Astrocyte (in vitro differentiated cells and primary cell): ENCODE data around the gene MCF2L. TPM values are rescaled to one million over a fixed set of nuclear protein-coding genes. Genes with fewer than 3 reads are reported as not detected.

ENCODE experiments used
- DNase-seq: peaks from one replicate; pipeline ENCODE4 v3.0.0-alpha.2; 2010; ENCODE audit warnings: low read depth
- FAIRE-seq: peaks from 2 replicates; lab custom pipeline; 2011; peaks lifted over from hg19 to GRCh38; lab: Jason Lieb, UNC
- H2AFZ ChIP-seq: 2 replicates; pipeline ENCODE4 v1.6.0; 2012; ENCODE audit warnings: low read depth, low read length, inconsistent platforms
- H3K27ac ChIP-seq: 2 replicates; pipeline ENCODE4 v1.5.1; 2011; ENCODE audit warnings: low read depth, low read length, inconsistent platforms
- H3K27me3 ChIP-seq: 2 replicates; pipeline ENCODE4 v1.6.0; 2011; ENCODE audit warnings: low read length, inconsistent platforms; ENCODE audit not compliant: insufficient read depth
- H3K36me3 ChIP-seq: 2 replicates; pipeline ENCODE4 v1.5.1; 2011; ENCODE audit warnings: low read length, inconsistent platforms; ENCODE audit not compliant: insufficient read depth
- H3K4me1 ChIP-seq: 2 replicates; pipeline ENCODE4 v1.5.1; 2011; ENCODE audit warnings: low read length, inconsistent platforms; ENCODE audit not compliant: insufficient read depth
- H3K4me2 ChIP-seq: 2 replicates; pipeline ENCODE4 v1.6.0; 2012; ENCODE audit warnings: low read length, inconsistent platforms
- H3K4me3 ChIP-seq: 2 replicates; pipeline ENCODE4 v1.5.1; 2011; ENCODE audit warnings: low read depth, mild to moderate bottlenecking, low read length, inconsistent platforms; ENCODE audit not compliant: insufficient read depth
- H3K79me2 ChIP-seq: 2 replicates; pipeline ENCODE4 v1.6.0; 2012; ENCODE audit warnings: mild to moderate bottlenecking, low read length, inconsistent platforms; ENCODE audit not compliant: insufficient read depth
- H3K9ac ChIP-seq: 2 replicates; pipeline ENCODE4 v1.6.0; 2012; ENCODE audit warnings: mild to moderate bottlenecking, low read length, inconsistent platforms
- H3K9me3 ChIP-seq: 2 replicates; pipeline ENCODE4 v1.5.1; 2012; ENCODE audit warnings: low read depth, mild to moderate bottlenecking, low read length, inconsistent platforms; ENCODE audit not compliant: insufficient read depth
- H4K20me1 ChIP-seq: 2 replicates; pipeline ENCODE4 v1.6.0; 2012; ENCODE audit warnings: low read length, inconsistent platforms; ENCODE audit not compliant: insufficient read depth
- H3K27ac Mint-ChIP-seq: one replicate; pipeline ENCODE4 v1.8.0; 2021; ENCODE audit warnings: mild to moderate bottlenecking, mixed read lengths; ENCODE audit not compliant: unreplicated experiment
- H3K27me3 Mint-ChIP-seq: one replicate; pipeline ENCODE4 v1.8.0; 2021; ENCODE audit warnings: low read depth, mixed read lengths; ENCODE audit not compliant: unreplicated experiment
- H3K36me3 Mint-ChIP-seq: one replicate; pipeline ENCODE4 v1.8.0; 2021; ENCODE audit warnings: low read depth, mixed read lengths; ENCODE audit not compliant: unreplicated experiment
- H3K4me1 Mint-ChIP-seq: one replicate; pipeline ENCODE4 v1.8.0; 2021; ENCODE audit warnings: low read depth, mixed read lengths; ENCODE audit not compliant: unreplicated experiment
- H3K4me3 Mint-ChIP-seq: one replicate; pipeline ENCODE4 v1.8.0; 2021; ENCODE audit warnings: mild to moderate bottlenecking, moderate library complexity, mixed read lengths; ENCODE audit not compliant: unreplicated experiment
- H3K9me3 Mint-ChIP-seq: one replicate; pipeline ENCODE4 v1.8.0; 2021; ENCODE audit warnings: mild to moderate bottlenecking, mixed read lengths; ENCODE audit not compliant: unreplicated experiment
- CTCF ChIP-seq: IDR thresholded peaks from 2 replicates; pipeline ENCODE4 v1.5.1; 2011; ENCODE audit warnings: low read depth, mild to moderate bottlenecking, inconsistent platforms, low read length, moderate library complexity; ENCODE audit not compliant: insufficient read depth
- EZH2 ChIP-seq: IDR thresholded peaks from 2 replicates; pipeline ENCODE4 v1.6.1; 2012; ENCODE audit warnings: mild to moderate bottlenecking, low read length, inconsistent platforms; ENCODE audit not compliant: insufficient read depth
- total RNA-seq: library from RNA; stranded (reverse); gene quantifications from 2 replicates; pipeline ENCODE4 v1.2.1, GENCODE V29; 2021

Gene MCF2L
- total RNA-seq, 1 donor from 2014 or later, result 3.4 TPM

- H3K27ac Mint-ChIP-seq, result no peak overlapping the region
- no peaks in the 10 kb centered on the region for H3K4me1 ChIP-seq
- peaks cover 28% of the 10 kb centered on the region for H3K27me3 Mint-ChIP-seq
- no peaks in the 10 kb centered on the region for H3K79me2 ChIP-seq
- no peak for DNase-seq
- no peak for FAIRE-seq
- H2AFZ ChIP-seq, result no peak overlapping the region
- no peak overlapping the region for H3K4me2 ChIP-seq
- H3K9me3 Mint-ChIP-seq, result peaks cover 6% of the 10 kb centered on the region
- H3K4me3 Mint-ChIP-seq, result no peak overlapping the region
- H3K9me3 ChIP-seq, result peaks cover 2% of the 10 kb centered on the region
- TF ChIP-seq CTCF (no peak), EZH2 (no peak)
- peaks cover 4% of the 10 kb centered on the region for H3K4me1 Mint-ChIP-seq
- H4K20me1 ChIP-seq, result no peaks in the 10 kb centered on the region
- no peaks in the 10 kb centered on the region for H3K36me3 ChIP-seq
- no peak overlapping the region for H3K4me3 ChIP-seq
- H3K36me3 Mint-ChIP-seq, result peaks cover 3% of the 10 kb centered on the region
- no peaks in the 10 kb centered on the region for H3K27me3 ChIP-seq
- H3K27ac ChIP-seq, result no peak overlapping the region
- no peak overlapping the region for H3K9ac ChIP-seq
Measured at GRCh38 chr13:113013878-113014751, 45.1 kb downstream of the MCF2L start.

- H3K27me3 ChIP-seq, result no peaks in the 10 kb centered on the region
- peaks cover 2% of the 10 kb centered on the region for H3K9me3 ChIP-seq
- H3K4me3 Mint-ChIP-seq, result no peak overlapping the region
- no peak overlapping the region for H3K27ac Mint-ChIP-seq
- H3K27me3 Mint-ChIP-seq, result peaks cover 31% of the 10 kb centered on the region
- H2AFZ ChIP-seq, result no peak overlapping the region
- H3K79me2 ChIP-seq, result no peaks in the 10 kb centered on the region
- TF ChIP-seq EZH2 (no peak), CTCF (no peak)
- peaks cover 2% of the 10 kb centered on the region for H3K4me1 Mint-ChIP-seq
- H3K9me3 Mint-ChIP-seq, result peaks cover 6% of the 10 kb centered on the region
- H3K4me3 ChIP-seq, result no peak overlapping the region
- DNase-seq (no peak), FAIRE-seq (no peak)
- H3K4me2 ChIP-seq, result no peak overlapping the region
- no peaks in the 10 kb centered on the region for H4K20me1 ChIP-seq
- no peak overlapping the region for H3K9ac ChIP-seq
- H3K36me3 ChIP-seq, result no peaks in the 10 kb centered on the region
- no peak overlapping the region for H3K27ac ChIP-seq
- peaks cover 3% of the 10 kb centered on the region for H3K36me3 Mint-ChIP-seq
- no peaks in the 10 kb centered on the region for H3K4me1 ChIP-seq
Measured at GRCh38 chr13:113014752-113015745, 46.0 kb downstream of the MCF2L start.
